Vagina (tissue), 2 donors: ENCODE measurements around the gene TPO.

ENCODE experiments used
- POLR2A ChIP-seq, 2 donors: fragments of 450-650 bp; IDR thresholded peaks; one replicate each; pipeline ENCODE4 v1.6.1; 2017; ENCODE audit warnings: antibody characterized with exemption in 2 of 2, mild to moderate bottlenecking in 2 of 2, moderate library complexity in 2 of 2
- POLR2AphosphoS5 ChIP-seq, 2 donors: sonication (generic); formaldehyde crosslinking; IDR thresholded peaks; one replicate each; pipeline ENCODE4 v1.9.0; 2017; ENCODE audit warnings: antibody characterized with exemption in 2 of 2, mild to moderate bottlenecking in 2 of 2, low read depth in 1 of 2; ENCODE audit not compliant: insufficient read depth in 1 of 2
- TF ChIP-seq, protein P1 (sequence below), 3 experiments: fragments of 450-650 bp in 2 of 3; fragments of 200-600 bp in 1 of 3; sonication (generic) in 1 of 3; IDR thresholded peaks; one replicate each; pipeline ENCODE4 v1.5.1; 2017 to 2019; ENCODE audit warnings: antibody characterized with exemption in 3 of 3, mild to moderate bottlenecking in 2 of 3, moderate library complexity in 2 of 3

- TF ChIP-seq, protein P1, sequence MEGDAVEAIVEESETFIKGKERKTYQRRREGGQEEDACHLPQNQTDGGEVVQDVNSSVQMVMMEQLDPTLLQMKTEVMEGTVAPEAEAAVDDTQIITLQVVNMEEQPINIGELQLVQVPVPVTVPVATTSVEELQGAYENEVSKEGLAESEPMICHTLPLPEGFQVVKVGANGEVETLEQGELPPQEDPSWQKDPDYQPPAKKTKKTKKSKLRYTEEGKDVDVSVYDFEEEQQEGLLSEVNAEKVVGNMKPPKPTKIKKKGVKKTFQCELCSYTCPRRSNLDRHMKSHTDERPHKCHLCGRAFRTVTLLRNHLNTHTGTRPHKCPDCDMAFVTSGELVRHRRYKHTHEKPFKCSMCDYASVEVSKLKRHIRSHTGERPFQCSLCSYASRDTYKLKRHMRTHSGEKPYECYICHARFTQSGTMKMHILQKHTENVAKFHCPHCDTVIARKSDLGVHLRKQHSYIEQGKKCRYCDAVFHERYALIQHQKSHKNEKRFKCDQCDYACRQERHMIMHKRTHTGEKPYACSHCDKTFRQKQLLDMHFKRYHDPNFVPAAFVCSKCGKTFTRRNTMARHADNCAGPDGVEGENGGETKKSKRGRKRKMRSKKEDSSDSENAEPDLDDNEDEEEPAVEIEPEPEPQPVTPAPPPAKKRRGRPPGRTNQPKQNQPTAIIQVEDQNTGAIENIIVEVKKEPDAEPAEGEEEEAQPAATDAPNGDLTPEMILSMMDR (IDR thresholded peaks at IDR 0.05), result no peak
- TF ChIP-seq POLR2A (IDR thresholded peaks at IDR 0.05) (no peak), POLR2AphosphoS5 (IDR thresholded peaks at IDR 0.05; ENCODE audit: insufficient read depth in 1 of 2, low read depth in 1 of 2) (no peak)
These were observed 40.3 kb downstream of the TPO start for GRCh38 chr2:1453561-1453960.
